CMK (cell line): ENCODE measurements around the gene CUL3.
"Not testable (repeated sequence)": the region's sequence is repeated elsewhere in the genome, so short reads cannot be mapped to it uniquely, and the experiment has no call there.

Experiments used
- DNase-seq: peaks from one replicate; pipeline ENCODE4 v3.0.0-alpha.2; 2010; ENCODE audit warnings: low read depth

CUL3 gene

GRCh38 chr2:224585211-224586088 is at the start of gene CUL3:
TSS of gene CUL3 (minus strand) at chr2:224585363. CDS start at chr2:224585009, 354 bp downstream.
- peak; percentile 97 for DNase-seq

DNA sequence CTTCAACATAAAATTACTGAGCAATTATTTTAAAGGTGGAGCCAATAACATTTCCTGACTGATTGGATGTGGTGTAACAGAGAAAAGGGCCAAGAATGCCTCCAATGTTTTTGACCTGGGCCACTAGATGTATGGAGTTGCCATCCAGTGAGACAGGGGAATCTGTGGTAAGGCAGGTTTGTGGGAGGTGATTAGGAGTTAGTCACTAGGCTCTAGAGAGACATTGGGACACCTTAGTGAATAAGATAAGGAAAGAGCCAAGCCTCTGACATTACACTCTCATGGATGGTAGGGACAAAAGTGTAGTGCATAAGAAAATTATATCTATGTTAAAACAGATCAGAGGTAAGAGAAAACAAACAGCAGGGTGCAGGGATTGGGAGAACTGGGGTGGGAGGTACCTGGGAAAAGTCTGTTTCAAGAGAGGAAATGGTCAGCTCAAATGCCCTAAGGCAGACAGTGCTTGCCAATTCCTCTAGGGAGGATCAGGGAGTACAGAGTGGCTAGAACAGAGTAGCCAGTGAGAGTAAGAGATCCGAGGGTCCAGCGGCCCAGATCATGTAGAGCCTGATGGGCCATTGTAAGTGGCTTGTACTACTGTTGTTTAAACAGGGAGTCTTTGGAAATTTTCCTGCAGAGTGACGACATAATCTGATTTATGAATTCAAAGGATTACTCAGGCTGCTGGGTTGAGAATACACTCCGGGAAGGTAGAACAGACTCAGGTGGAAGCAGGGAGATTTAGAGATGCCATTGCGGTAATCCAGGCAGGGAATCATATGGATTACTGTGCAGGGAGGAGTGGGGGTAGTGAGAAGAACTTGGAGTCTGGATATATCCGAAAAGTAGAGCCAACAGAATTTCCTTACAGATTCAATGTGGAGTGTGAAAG is 45.7 kb upstream of the CUL3 start:
- DNase-seq: no peak

DNA sequence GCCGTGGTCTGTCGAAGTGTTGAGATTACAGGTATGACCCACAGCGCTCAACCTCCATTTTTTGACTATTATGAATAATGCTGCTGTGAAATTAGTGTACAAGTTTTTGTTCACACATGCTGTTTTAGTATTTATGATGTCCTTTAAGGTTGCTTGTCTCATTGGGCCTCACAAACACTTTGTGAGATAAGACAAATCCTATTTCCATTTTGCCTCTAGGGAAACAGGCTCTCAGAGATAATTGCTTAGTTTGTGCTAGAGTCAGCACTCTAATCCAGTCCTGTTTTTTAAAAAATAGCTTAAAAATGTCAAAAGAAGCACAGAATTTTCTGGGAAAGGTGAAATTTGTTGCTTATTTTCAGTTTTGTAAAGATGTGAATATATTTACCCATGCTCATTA is 43.3 kb upstream of the CUL3 start:
- DNase-seq: no peak

- DNase-seq: no peak
Observed at GRCh38 chr2:224626735-224627134, 41.6 kb upstream of the CUL3 start.

- DNase-seq: no peak
Observed at GRCh38 chr2:224613543-224614286, 28.6 kb upstream of the CUL3 start.

GRCh38 chr2:224612578-224612977 is 27.4 kb upstream of the CUL3 start:
- DNase-seq: no peak

DNA sequence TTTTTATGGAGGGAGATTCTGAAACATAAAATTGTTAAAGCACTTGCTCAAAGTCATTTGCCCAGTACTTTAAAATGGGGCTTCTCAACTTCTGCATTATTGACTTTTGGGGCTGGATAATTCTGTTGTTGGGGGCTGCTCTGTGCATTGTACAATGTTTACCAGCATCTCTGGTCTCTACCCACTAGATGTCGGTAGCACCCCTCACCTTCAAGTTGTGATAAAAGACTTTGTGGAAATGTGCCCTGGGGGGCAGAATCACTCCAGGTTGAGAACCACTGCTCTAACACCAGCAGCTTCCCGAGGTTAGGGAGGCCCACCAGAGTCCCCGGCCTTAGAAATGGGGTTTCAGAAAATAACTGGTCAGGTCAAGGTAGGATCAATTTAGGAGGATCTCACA is 26.8 kb upstream of the CUL3 start:
- no peak for DNase-seq

DNA sequence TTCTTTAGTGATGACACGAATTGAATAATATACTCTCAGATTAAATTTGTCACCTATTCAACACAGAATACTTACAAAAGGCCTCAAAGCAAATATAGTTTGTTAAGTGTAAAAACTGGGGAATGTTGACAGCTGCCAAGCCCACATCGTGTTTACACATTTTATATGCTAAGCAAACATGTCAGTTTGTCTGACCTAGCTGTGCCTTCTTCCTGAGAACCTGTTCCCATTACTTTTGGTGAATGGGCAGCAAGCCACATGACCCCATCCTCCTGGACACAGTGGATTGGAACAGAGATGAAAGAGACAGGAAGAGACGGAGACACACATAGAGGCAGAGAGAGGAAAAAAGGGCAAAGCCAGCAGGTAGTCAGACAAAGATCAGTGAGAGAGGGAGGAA is 22.9 kb upstream of the CUL3 start:
- no peak for DNase-seq

- DNase-seq: not testable (repeated sequence)
Observed at GRCh38 chr2:224603746-224604500, 18.8 kb upstream of the CUL3 start.

DNA sequence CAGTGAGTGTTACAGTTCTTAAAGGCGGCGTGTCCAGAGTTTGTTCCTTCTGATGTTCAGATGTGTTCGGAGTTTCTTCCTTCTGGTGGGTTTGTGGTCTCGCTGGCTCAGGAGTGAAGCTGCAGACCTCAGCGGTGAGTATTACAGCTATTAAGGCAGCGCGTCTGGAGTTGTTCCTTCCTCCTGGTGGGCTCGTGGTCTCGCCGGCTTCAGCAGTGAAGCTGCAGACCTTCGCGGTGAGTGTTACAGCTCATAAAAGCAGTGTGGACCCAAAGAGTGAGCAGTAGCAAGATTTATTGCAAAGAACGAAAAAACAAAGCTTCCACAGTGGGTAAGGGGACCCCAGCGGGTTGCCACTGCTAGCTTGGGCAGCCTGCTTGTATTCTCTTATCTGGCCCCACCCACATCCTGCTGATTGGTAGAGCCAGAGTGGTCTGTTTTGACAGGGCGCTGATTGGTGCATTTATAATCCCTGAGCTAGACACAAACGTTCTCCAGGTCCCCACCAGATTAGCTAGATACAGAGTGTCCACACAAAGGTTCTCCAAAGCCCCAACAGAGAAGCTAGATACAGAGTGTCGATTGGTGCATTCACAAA is 17.7 kb upstream of the CUL3 start:
- DNase-seq: not testable (repeated sequence)

GRCh38 chr2:224601923-224602322 is 16.8 kb upstream of the CUL3 start:
- DNase-seq: no peak

- DNase-seq: no peak
Observed at GRCh38 chr2:224598678-224599077, 13.5 kb upstream of the CUL3 start.

DNA sequence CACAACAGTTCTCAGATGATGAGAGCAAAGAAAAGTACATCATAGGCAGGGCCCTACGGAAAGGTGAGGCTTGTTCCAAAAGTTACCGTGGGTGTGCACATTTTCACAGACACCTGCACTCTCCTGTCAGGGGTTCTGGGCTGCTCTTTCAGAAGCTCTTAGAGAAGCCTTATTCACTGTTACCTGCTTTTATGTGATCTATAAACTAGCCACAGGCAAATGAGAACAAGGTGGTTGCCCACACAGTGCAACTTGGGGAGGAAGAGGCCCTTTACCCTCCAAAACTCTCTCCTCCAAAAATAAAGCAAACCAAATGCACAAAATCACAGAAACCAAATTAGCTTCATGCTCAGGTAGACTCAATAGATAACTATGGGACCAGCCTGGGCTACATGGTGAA is 11.1 kb upstream of the CUL3 start:
- no peak for DNase-seq

DNA sequence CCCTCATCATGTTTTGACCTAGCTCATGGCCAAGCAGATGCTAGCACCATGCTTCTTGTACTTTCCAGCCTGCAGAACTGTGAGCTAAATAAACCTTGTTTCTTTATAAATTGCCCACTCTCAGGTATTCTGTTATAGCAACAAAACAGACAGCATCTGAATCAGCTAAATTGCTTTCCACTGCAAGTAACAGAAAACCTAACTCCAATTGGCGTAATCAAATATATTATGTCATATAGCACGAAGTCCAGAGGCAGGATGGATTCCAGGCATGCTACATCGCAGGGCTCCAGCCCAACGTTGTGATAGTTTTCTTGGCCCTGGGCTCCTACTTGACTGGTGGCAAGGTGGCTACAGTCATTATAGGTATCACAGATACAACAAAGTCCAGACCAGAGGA is 10.4 kb upstream of the CUL3 start:
- DNase-seq: no peak

DNA sequence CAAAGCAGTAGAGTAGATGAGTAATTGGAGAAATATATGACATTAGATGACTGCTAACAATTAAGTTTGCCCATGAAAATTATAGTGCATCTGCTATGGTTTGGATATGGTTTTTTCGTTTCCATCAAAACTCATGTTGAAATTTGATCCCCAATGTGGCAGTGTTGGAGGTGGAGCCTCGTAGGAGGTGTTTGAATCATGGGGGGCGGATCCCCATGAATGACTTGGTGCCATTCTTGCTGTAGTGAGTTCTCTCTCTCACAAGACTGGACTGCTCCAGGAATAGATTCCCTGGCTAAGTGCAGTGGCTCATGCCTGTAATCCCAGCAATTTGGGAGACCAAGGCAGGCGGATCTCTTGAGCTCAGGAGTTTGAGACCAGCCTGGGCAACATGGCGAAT is 9.7 kb upstream of the CUL3 start:
- no peak for DNase-seq

DNA sequence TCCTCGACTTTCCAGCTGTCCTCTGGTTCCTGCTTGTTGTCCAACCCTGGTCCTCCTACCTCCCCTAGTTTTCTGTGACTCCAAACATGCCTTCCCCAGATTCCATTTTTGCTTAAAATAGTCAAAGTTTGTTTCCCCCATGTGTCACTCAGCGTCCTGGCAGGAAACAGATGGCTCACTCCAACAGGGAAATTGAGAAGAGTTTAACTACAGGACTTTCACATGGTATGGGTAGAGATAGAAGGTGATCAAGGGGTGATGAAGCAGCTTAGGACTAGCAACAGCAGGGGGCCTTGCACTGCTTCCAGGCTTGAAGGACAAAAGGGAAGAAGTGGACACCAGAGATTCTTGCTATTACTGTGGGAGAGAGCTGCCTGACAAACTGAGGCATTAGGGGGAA is 6.1 kb upstream of the CUL3 start:
- DNase-seq: no peak

DNA sequence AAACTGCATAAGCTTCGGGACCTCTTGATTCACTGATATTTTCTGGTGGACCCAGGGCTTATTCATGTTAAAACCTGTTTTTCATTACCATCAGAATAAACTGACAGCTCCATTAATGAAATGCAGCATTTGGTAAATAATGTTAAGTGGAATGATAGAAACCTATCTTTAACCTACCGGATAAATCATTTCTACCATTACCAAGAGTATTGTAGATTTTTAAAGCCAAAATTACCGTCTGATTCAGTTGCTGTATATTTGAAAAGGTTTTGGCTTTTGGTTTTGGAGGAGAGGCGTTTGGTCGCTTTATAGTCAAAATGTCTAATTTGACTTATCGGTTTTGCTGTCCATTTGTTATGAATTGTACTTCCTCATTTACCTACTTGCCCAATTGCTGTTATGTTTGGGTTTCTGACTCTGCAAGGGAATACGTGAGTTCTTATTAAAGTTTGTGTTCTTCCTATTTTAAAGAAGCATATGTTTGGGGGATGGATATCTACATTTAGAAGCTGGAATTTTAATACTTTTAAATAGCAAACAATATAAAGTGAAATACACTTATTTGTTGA is 1.0 kb upstream of the CUL3 start:
- no peak for DNase-seq

DNA sequence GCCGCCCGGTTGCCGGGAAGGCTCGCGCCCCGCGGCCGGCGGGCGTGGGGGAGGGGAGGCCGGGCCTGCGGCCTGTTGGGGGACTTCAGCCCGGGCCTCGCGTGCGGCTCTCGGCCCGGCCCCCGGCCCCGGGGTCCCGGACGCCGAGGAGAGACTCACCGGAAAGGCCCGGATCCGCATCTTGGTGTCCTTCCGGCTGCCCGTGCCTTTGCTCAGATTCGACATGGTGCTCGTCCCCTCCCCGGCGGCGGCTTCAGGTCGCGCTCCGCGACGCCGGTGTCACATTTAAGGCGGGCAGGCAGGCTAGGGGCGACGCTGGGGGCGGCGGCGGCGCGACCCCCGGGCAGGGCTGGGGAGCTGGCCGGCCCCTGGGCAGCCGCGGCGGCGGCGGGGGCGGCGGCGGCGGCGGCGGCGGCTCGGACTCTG is 365 bp downstream of the CUL3 start:
- no peak for DNase-seq

DNA sequence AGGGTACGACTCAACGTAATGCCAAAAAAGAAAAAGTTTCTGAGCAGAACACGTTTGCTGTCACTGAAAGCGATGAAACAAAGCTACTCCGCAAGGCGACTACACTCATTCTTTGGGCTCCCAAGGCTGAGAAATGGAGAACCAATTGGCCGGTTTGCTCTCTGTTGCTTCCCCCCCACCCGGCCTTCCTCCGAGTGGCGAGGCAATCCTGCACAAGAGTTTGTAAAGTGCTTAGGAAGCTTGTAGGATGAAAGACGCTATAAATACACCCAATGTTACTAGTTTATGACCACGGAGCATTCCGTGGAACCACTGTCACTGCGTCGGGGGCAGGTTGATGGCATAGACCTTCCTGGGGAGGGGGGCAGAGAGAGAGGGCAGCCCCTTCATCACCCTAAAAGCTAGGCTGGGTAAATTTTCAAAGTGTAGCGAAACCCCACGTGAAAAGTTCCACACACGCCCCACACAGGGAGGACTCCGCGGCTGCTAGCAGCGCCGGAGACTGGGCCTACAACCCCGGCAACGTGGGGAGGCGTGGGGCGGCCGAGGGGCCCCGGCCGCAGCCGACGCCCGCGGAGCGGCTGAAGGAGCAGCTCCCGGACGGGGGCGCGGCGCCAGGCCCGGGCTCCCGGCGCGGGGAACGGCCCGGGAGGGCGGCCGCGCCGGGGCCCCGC is 915 bp downstream of the CUL3 start:
- DNase-seq: no peak

DNA sequence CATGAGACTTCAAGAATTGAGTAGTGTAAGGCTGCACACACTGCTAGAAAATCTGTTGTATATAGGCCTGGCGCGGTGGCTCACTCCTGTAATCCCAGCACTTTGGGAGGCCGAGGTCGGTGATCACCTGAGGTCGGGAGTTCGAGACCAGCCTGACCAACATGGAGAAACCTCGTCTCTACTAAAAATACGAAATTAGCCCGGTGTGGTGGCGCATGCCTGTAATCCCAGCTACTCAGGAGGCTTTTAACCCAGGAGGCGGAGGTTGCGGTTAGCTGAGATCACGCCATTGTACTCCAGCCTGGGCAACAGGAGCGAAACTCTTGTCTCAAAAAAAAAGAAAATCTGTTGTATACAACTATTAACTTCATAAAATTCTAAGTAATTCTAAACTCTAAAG is 2.1 kb downstream of the CUL3 start:
- not testable (repeated sequence) for DNase-seq
